Kidney epithelial cell (primary cell): ENCODE measurements around the gene B3GALT4. TPM values are rescaled to one million over a fixed set of nuclear protein-coding genes. Genes with fewer than 3 reads are reported as not detected.

Experiments
- DNase-seq: peaks from one replicate; pipeline ENCODE4 v3.0.0-alpha.2; 2010; ENCODE audit warnings: low read depth
- H3K27me3 ChIP-seq: 2 replicates; pipeline ENCODE4 v1.6.0; 2011; ENCODE audit warnings: low read length; ENCODE audit not compliant: control insufficient read depth, insufficient read depth
- H3K36me3 ChIP-seq: 2 replicates; pipeline ENCODE4 v1.5.1; 2011; ENCODE audit warnings: low read length; ENCODE audit not compliant: control insufficient read depth, insufficient read depth
- H3K4me3 ChIP-seq: 2 replicates; pipeline ENCODE4 v1.5.1; 2011; ENCODE audit warnings: low read depth, mild to moderate bottlenecking, control low read depth, low read length
- total RNA-seq: library from RNA; depleted of rRNA; stranded (reverse); fragments of >200 nt; gene quantifications from 2 replicates; pipeline ENCODE4 v1.2.3, GENCODE V29; 2015
- TF ChIP-seq, protein P1 (sequence below): IDR thresholded peaks from 2 replicates; pipeline ENCODE4 v1.5.1; 2011; ENCODE audit warnings: mild to moderate bottlenecking, moderate library complexity, low read length, control low read depth, inconsistent platforms; ENCODE audit not compliant: insufficient read depth, poor library complexity, severe bottlenecking

The B3GALT4 gene
- total RNA-seq, 1 donor from 2014 or later, result 1.4 TPM

DNA sequence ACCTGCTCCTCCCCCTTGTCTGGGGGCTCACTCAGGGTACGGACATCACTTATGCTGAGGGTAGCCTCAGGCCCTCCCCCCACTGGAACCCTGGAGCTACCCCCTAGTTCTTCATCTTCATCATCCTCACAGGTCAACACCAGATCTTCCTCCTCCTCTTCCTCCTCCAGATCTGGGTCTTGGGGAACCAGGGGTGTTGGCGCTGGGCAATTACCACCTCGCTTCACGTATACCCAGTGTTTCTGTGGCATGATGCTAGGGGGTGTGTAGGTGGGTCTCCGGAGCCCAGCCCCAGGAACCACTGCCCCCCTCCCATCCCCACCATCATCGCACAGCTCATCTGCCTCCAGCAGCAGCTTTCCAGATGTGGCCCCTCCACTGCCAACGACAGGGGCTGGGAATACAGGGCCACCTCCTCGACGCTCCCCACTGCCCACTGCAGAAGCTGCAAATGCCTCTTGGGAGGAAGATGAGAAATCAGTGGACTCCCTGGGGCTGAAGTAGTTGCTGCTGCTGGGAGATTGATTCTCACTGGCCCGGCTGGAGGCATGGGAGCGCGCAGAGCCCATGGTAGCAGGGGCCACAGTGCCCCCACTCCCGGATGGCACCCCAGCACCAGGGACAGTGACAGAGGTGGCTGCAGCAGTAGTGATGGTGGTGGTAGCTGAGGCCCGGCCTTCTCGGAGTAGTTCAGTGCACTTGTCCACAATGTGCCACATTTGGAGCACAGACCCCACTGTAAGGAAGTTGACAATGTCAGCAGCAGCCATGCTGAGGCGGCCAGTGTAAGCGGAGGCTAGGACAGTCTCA, 39.1 kb downstream of the B3GALT4 start:
- no peak for DNase-seq
- TF ChIP-seq, protein P1, sequence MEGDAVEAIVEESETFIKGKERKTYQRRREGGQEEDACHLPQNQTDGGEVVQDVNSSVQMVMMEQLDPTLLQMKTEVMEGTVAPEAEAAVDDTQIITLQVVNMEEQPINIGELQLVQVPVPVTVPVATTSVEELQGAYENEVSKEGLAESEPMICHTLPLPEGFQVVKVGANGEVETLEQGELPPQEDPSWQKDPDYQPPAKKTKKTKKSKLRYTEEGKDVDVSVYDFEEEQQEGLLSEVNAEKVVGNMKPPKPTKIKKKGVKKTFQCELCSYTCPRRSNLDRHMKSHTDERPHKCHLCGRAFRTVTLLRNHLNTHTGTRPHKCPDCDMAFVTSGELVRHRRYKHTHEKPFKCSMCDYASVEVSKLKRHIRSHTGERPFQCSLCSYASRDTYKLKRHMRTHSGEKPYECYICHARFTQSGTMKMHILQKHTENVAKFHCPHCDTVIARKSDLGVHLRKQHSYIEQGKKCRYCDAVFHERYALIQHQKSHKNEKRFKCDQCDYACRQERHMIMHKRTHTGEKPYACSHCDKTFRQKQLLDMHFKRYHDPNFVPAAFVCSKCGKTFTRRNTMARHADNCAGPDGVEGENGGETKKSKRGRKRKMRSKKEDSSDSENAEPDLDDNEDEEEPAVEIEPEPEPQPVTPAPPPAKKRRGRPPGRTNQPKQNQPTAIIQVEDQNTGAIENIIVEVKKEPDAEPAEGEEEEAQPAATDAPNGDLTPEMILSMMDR, result no peak
- Histone ChIP-seq H3K36me3 (peaks cover 8% of the 10 kb centered on the region), H3K4me3 (no peak overlapping the region), H3K27me3 (no peaks in the 10 kb centered on the region)

DNA sequence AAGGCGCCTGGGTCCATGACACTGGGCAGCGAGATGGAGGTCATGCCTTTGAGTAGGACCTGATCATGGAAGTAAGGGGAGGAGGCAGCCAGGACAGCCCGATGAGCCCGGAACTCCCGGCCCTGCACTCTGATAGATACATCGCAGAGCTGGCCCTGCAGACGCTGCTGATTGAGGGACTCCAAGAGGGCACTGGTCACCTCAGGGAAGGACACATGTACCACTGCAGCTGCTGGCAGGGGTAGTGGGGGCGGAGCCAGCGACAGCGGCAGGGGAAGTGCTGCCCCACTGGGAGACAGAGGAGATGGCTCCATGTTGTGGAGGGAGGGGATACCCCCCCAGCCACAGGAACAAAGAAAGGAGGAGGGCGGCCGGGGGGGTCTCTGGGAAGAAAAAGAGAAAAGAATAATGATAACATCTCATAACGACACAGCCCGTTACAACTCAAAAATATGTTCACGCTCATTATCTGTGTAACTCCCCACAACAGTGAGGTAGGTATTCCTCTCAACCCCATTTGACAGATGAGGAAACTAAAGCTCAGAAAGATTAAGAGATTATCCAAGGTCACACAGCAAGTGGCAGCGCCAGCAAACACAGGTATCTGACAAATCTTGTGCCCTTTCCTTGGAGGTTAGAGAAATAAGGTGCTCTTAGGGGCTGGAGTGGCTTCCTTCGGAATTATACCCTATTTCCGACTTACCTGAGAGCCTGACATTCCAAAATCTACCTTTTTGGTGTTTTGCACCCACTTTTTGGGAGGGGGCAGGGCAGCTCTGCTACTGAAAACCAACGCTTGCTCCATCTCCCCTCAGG, 39.9 kb downstream of the B3GALT4 start:
- peak overlapping the region; percentile 55 for H3K4me3 ChIP-seq
- TF ChIP-seq, protein P1, result no peak

DNA sequence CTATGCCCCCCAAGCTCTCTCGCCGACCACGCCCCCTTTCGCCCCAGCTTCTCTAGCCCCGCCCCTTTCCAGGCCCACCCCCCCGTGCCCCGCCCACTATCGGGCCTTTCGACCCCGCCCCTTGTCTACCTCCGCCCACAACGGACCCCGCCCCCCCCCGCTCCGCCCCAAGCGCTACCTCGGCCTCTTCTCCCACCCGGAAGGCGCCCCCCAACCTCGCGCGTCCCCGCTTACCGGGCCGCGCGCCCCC, 40.4 kb downstream of the B3GALT4 start:
- Histone ChIP-seq H3K4me3 (peak overlapping the region; percentile 55), H3K27me3 (no peaks in the 10 kb centered on the region), H3K36me3 (peaks cover 8% of the 10 kb centered on the region)
- DNase-seq, result no peak
- TF ChIP-seq, protein P1, result no peak

More for the DNA sequence above, 39.9 kb downstream of the B3GALT4 start:
- no peak for DNase-seq
- Histone ChIP-seq H3K27me3 (no peaks in the 10 kb centered on the region), H3K36me3 (peaks cover 8% of the 10 kb centered on the region)

DNA sequence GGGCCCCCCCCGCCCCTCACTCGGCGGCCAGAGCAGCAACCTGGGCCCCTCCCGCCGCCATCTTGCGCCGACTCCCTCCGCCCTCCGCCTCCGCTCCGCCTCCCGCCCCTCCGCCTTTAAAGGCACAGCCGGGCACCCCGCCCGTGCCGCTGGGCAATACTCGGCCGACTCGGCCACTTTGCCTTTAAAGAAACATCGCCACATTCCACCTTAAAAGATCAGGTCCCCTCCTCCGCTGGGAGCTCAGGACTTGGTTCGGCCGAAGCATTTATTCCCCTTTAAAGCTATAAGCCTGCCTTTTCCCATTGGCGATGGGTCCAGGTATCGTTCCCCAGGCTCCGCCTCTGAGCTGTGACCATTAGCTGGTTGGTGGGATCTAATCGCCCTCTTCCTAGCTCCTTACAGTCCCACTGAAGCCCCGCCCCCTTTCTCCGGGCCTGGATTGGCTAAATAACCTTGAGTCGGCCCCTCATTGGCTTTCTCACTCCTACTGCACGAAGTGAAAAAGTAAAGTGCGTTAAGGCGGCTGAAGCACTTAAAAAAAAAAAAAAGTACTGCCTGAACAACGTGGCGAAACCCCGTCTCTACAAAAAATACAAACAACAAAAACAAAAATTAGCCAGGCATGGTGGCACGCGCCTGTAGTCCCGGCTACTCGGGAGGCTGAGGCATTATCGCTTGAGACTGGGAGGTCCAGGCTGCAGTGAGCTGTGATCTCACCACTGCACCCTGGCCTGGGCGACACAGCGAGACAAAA, 40.9 kb downstream of the B3GALT4 start, which contains the start of gene ZBTB22:
Gene ZBTB22 (minus strand): TSS at position 76 of the 757 bp plus-strand sequence. CDS start 828 bp downstream, outside the sequence.
- Histone ChIP-seq H3K36me3 (peaks cover 8% of the 10 kb centered on the region), H3K27me3 (no peaks in the 10 kb centered on the region), H3K4me3 (peak within 1 kb of the TSS; percentile 55)
- DNase-seq, result peak; percentile 96
- TF ChIP-seq, protein P1, result no peak

DNA sequence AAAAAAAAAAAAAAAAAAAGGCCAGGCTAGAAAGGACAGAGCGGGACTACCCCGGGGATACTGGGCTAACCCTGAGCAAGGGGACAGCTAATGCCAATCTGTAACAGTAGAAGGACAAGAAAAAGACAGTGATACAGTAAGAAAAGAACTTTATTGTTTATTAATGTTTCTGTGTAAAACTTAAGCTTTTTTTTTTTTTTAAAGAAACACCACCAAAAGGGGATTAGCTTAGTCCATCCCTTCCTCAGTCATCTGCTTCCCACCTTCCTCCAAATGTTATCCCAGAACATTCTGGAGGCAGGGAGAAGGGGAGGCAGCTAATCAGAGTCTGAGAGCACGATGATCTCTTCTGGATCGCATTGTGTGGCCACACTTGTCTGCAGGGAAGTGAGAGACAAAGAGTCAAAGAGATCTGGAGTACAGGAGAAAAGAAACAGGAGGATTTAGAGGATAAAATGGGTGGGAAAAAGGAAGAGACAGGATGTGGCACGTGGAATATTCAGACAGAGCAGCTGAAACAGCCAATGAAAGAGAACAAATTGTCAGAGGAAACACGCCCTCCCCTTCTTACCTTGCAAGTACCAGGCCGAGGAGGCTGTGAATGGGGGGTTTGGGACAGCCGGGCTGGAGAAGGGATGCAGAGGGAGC, 41.6 kb downstream of the B3GALT4 start:
- H3K27me3 ChIP-seq, result no peaks in the 10 kb centered on the region
- DNase-seq, result no peak

More for the DNA sequence above, 41.6 kb downstream of the B3GALT4 start:
- peaks cover 8% of the 10 kb centered on the region for H3K36me3 ChIP-seq
- peak overlapping the region; percentile 55 for H3K4me3 ChIP-seq
- TF ChIP-seq, protein P1, result no peak
